Stimulated activated CD8-positive, alpha-beta memory T cell treated with anti-CD3 and anti-CD28 coated beads, Interleukin-7, amount 100 ng/mL, for 1 hour (primary cell): ENCODE measurements around the gene TSHZ1.

Experiments used
- DNase-seq, 2 donors: peaks; one replicate each; pipeline ENCODE4 v3.0.0-alpha.2; 2020; ENCODE audit warnings: low read depth in 2 of 2

Gene TSHZ1

DNA sequence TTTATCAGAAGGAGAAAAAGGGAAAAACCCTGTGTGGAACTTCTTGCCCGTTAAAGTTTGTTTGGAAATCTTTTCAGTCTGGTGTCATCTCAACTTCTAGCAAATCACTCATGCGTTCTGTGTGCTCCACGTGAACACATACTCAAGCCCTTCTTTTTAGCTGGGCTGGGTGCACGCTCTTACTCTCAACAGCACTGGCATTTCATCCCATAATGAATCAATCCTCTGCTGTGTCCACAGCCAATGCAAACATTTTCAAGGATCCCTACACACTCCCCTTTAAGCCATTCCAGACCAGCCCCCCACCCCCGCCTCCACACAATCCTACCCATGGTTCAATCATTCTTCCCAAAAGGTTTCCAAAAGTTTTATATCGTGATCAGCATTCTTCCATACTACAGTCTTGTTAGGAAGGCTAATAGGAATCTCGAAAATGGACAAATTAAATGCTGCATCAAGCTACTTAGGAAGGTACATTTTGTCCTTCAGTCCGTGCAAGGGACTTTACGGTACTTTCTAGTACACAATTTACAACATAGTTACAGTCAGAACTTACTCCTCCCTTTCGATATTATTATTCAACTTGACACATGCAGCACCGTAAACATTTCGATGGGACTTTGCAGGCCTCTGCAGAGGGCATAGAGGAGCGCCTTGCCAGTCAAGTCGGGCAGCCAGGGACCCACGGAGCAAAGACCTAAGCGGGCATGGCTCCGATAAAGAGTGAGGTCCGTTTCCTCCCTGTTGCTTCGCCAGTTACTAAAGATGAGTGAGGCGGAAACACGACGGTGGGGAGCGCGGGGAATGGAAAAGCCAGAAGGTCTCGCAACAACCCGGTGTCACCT is 3.1 kb upstream of the TSHZ1 start:
- DNase-seq: no peak

DNA sequence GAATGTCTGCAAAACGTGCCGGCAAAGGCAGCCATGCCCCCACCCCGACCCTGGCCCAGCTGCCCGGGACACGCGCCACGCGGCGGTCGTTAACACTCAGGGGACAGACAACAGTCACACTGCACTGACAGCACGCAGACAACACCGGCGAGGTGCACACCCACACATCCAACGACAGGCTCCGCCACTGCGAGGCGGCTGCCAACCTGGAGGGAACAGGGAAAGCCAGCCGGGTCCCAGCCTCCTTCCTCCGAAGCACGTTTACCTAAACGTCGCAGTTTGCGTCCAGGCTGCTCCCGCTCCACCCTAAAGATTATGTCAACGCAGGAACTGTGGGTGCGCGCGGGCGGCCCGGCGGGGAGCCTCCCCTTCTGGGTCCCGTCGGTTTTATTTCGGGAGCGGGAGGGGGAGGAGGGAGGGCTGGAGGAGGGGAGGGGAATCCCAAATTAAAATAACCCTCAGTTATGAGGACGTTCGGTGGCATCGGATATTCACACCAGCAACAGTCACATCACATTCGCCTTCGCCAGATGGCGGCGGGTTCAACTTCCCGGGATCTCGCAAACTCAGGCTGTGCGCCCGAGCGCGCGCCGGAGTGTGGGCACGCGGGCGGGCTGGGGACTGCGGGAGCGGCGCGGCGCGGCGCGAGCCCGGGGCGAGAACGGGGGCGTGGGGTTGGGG is 2.3 kb upstream of the TSHZ1 start:
- no peak for DNase-seq

DNA sequence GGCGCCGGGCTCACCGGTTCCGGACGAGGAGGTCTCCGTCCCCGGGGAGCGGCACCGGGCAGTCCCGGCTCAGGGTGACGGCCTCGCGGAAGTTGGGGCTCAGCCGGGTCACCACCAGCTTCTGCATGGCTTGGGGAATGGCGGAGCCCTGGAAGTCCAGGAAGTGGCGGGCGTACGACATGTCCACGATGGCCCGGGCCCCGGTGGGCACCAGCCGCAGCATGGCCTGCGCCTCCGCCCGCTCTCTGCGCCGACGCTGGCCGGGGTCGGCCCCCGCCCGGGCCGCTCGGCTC is 1.8 kb upstream of the TSHZ1 start:
- no peak for DNase-seq

DNA sequence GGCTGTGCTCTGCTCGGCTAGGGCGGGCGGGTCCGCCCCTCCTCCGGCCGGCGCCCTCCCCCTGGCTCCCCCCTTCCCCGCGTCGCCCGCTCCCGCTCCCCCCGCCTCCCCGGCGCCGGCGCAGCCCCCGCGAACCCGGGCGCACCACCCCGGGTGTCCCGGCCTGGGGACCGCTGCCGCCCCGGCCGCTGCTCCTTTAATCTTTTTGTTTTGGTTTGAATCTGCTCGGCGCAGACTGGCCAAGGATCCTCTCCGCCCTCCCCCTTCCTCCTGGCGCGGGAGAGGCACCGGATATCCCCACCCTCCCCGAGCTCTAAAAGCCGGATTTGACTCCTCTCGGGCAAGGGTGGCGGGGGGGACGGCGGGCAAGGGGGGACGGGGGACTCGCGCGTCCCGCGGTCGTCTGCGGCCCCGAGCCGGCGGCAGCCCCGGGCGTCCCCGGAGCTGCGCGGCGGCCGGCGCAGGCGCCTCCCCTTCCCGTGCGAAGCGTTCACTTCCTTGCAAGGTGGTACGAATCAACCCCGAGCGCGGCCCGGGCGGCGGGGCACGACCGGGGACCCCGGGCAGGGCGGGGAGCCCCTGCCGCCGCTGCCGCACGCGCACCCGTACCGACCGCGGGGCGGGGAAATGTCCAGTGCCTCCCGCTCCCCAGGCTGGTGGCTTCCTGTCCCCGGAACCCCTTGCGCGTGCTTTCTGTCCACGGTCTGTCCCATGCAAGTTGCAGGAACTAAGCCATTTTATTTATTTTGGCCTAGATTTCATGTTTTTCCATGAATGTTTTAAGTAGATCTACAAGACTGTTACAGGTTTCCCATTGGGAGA is 1.3 kb upstream of the TSHZ1 start, which contains the start of gene PTGR3:
Gene PTGR3 (minus strand): TSS at position 11 of the 822 bp plus-strand sequence. CDS start 81 bp downstream, outside the sequence.
- DNase-seq: peak in 1 of 2 donors; percentile 44

DNA sequence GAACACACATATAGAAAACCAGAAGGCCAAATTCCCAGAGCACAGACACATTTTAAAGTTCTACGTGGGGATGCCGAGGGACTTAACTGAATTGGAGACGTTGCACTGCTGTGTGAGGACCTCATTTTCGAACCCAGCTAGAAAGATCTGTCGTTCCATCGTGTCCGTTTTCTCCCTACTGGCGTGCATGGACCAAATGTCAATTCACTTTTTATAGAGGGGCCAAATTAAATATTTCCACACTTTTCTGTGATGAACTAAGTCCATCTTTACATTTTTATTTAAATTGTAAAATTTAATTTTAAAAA is 692 bp upstream of the TSHZ1 start:
- DNase-seq: no peak

DNA sequence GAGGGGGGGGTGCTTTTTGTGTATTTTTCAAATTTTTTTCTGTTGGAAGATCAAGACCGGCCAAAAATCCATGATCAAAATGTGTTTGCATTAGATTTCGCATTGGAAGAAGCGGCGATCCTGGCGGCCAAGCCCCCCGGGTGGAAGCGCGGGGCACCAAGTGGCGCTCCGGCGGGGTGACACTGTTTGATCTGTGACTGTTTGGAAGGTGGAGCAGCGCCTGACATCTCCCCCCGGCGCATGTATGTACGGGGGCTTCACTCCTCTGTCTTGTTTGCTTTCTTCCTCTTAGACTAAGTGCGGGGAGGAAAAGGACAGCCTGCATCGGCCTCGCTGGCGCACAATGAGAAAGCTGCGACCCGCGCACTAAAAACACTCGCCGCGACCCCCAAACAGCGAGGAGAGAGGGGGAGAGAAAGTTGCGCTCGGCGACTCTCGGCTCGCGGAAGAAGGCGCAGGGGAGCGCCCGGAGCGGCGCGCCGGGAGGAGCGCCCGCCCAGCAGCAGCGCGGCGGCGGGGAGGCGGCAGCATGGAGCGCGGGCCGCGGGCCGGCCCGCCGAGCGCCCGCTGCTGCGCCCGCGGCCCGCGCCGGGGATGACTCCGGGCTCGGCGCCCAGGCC is 515 bp downstream of the TSHZ1 start:
- no peak for DNase-seq

DNA sequence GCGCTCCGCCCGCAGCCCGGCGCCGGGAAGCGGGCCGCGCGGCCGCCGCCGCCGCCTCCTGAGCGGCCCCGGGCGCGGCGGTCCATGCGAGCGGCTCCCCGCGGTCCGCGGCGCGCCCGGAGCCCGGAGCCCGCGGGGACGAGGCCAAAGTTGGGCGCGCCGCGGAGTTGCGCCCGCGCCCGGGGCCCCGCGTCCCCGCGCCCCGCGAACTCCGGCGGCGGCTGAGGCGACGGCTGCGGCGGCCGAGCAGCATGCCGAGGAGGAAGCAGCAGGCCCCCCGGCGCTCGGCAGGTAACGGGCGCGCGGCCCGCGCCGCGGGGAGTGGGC is 992 bp downstream of the TSHZ1 start:
- no peak for DNase-seq

DNA sequence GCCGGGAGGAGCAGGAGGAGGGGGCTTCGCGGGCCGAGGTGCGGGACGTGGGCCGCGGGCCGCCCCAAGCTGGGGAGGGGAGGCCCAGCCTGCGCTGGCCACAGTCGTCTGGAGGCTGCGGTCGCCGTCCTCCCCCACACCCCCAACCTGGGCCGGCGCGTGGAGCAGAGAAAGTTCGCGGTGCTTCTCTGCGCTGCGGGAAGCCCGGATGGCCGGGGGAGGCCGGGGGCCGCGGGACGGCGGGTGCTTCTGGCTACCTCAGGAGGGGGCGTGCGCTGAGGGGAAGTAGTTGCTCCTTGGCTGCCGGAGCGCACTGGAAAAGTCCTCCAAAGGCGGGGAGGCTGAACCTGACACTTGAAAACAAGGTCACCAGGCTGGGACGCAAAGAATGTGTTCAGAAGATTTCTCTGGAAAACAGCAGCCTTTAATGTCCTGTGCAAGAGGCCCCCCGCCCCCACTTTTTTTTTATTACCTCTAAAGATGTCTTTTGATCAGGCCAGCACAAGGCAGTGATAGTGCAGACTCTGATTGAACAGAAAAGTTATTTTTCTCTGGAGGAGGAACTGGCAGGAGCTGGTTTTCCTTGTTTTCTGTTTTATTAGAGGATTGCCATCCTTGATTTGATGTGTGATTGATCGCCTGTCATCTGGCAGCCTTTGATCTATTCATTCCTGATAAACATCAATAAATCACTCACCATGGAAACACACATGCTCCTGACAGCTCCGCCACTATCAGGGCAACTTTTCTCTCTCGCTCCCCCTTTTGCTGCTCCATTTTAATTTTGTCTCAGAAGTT is 1.6 kb downstream of the TSHZ1 start:
- no peak for DNase-seq

DNA sequence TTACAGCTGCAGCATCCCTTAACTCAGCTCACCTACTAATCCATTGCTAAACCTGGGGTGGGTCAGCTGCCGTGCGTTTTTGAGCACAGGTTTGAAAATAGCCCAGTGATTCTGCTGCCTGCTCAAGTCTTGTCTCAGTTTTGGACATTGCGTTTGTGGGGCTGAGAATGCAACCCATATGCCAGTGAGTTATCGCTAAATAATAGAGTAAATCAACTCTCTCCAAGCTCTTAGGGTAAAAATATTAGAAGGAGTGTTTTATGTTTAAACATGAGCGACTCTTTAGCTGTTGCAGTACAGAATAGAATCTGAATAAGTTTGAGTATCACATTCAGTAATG is 2.1 kb downstream of the TSHZ1 start:
- DNase-seq: no peak

DNA sequence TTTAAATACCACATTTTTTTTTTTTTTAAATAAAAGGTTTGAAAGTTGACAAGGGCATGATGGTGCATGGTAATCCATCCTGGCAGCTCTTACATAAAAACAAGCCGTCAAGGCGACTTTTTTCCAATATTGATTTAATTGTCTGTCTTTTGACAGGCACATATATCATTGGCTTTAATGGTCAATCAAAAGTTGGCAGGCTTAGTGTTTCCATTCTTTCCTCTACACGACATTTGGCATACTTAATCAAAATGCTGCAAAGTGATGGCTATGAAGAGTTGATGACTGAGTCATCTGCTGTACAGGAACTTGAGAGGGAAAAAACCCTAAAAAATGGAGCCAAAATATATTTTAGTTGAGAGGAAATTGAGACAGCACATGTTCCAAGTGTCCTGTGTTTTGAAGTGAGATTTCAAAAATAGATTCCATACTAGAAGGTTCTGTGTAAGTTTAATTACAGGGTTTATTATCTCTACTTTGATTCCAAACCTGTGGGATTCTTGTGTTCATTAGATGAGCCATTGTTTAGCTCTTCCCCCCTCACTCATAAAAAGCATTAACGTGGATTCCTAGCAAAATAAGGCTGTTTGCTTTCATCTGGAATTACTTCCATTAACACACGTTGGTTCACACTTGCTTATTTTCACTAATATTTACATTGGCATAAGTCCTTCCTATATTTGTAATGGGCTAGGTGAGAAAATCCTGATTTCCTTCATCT is 3.2 kb downstream of the TSHZ1 start:
- no peak for DNase-seq

DNA sequence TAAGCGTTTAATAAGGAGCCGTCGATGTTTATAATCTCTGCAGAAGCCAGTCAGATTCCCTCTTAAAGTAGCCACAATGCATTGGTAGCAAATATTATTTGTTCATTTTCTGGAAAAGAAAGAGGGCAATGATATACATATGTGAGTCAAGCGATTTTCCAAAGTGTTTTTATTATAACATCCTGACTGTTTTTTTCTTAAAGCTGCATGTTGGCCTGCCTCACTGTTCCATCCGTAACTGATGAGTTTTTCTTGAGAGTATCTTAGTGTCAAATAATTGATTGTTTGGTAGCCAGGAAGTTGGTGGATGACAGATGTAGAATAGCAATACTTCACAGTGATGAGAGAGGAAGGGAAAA is 3.7 kb downstream of the TSHZ1 start:
- DNase-seq: no peak

DNA sequence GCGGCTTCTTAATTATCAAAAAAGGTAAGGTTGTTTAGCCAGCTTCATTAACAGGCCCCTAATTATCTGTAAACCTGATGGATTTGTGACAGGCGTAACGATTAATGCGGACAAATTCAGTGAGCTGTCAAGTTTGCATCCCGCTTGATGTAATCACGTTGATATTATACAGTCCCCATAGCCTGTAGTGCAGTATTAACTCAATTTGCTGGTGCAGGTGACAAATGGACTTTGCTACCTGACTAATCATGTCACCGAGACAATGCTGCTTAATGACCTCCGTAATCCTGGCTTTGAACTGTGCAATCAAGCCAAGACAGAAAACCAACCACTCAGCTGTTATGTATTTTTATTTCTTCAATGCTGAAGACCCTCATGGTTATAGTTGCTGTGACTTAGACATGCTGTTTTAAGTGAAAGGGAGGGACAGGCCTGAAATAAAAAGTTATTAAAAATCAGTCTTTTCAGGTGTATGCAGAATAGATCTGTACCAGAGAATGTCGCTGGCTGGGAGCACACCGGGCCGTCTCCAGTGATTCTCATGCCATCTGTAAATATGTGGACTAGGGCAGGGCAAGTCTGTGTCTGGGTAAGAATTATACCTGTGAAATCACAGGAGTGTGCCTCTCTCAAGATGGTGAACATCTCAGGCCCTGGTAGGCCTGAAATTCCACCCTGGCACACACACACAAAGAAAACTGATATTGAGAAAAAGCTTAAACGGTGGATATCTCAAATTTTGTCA is 4.3 kb downstream of the TSHZ1 start:
- no peak for DNase-seq

DNA sequence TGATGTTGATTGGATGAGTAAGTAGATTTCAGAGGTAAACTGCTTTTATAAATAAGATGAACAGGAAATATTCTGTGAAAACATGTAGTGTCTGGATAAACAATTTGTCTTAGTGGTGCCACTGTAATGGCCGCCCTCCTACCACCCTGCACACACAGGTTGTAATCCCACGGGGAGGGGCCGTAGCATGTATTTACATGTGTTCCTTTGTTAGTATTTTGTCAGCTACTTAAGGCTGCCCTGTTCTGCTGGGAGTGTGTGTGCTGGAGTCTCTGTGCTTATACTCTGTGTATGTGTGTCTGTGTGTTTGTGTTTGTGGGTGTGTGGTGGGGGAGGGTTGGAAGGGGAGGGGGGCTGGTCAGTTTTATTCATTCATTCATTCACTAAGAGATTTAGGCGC is 5.1 kb downstream of the TSHZ1 start:
- DNase-seq: no peak

DNA sequence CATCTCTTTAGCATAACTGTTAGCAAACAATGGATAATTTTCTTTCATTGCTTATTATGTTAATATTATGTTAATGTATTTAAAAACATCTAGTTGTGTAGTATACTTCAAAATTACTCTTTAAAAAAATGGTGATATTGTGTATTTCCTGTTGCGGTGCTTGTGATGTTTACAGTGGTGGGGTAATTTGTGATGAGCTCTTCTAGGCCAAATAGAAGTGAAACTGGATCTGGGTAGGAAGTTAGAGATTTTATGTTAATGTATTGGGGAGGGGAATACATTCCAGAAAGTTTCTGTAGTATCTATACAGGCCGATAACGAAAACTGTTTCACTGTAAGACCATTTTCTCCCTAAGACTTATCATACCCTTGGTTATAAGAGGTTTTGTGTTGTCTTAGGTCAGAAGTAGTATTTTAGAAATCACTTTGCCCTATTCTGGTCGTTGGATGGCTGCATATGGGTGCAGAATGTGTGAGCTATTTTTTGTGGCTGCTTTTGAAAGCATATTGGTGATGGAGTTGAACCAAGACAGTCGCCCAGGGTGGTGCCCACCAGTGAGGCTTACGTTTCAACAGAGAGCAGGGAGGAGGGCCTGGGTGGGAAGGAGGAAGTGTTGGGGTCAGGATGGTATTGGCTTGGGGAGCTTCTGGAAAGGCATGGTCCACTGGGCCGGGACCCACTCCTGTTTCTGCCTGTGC is 5.8 kb downstream of the TSHZ1 start:
- DNase-seq: no peak

DNA sequence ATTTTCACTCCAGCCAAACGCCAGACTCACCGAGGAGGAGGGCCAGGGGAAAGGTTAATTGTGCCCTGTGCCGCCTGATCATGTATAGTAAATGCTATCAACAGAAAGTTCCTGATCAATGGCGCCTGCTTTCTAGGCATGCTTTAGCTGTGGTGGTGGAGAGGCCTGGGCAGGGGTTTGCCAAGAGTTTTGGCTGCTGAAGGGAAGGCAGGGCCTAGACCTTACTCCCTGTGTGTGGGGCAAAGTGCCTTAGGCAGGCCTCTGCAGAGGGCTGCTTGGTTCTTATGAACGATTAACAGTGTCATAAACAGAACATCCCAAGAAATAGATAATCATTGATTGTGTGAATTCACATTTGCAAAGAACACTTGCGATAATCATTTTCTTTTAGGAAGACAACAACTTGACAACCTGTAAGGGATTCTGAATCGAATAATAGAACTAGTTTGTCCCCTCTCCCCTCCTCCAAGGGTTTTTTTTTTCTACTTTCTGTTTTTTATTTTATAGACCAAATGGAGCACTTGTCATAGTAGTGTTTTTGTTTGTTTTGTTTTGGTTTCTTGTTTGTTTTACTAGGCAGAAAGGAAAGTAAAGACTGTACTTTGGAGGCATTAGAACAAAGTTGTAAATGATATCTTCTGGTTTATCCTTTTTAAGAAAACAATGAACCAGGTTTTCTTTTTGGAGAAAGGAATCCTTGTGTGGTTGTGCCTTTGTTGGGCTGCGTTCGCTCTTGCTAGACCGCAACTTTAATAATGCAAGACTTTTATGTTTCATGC is 6.5 kb downstream of the TSHZ1 start:
- no peak for DNase-seq

DNA sequence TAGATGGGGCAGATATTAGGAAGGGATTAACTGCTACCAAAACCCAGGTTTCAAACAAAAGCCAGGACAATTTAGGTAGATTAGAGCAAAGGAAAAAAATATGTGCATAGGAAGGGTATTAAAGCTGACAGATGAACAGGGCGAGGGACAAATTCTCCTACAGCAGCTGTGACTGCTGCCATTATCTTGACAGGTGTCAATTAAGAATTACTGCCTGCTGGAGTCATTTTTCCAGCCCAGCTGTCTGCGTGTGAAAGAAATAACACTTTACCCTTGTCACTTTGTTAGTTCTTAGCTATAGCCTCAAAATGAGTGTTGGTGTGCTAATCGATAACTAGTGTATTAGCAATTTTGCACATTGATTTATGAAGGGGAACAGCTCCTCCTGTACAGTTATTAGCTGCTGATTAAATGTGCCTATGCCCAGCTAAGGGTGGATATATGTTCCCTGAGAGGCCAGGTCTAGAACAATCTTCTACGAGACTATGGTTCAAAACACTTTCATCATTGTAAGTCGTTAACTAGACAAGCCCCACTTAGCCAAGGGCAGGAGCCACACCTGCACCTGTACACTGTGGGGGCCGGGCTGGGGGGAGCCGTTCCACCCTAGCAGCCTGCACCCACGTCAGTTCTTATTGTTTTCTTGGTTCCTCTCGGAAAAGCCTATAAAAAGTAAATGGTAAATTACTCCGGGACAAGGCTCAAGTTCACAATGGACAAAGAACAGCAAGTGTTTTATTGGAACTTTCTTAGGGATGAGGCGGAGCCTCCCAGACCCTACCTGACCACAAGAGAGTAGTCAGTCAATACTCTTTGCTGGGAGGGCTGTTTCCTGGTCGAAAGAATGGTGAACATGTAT is 7.7 kb downstream of the TSHZ1 start:
- no peak for DNase-seq

DNA sequence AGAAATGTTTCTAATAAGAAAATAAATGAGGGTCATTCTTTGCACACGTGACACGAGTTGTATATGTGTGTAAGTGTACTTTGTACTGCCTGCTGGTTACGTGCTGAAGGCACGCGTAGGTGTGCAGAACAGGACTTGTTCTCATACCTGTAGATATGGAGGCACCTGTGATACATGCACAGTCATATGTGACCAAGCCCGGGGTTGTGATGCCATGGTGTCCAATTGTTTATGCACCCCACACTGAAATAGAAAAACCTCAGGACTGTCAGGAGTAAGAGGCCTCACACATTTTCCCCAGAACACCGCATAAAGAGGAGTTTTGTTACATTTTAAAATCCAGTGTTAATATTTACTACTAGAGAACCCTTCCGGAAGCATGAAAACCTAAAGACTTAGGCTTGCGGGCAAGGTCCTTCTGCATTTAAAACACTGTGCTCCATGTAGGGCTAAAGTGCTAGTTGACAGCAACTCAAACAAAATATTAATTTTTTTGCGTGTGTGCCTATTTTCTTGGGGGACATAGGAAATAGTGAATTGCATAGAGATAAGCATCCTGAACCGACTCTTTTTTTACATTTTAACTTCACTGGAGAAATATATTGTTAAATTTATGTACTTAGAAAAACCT is 9.3 kb downstream of the TSHZ1 start:
- no peak for DNase-seq
